Measurements from ENCODE around the gene CXorf58.

- no peak for TF ChIP-seq EP300 (IDR thresholded peaks at IDR 0.05)
- TF ChIP-seq RAD21 (conservative IDR thresholded peaks at IDR 0.05 in 1 of 2, IDR thresholded peaks at IDR 0.05 in 1 of 2) = no peak
- TF ChIP-seq POLR2A (IDR thresholded peaks at IDR 0.05; ENCODE audit: low read length) = no peak
- TF ChIP-seq MAX (IDR thresholded peaks at IDR 0.05) = no peak
- TF ChIP-seq ESRRA (IDR thresholded peaks at IDR 0.05; ENCODE audit: borderline replicate concordance, low read length) = no peak
- TF ChIP-seq CTCF (IDR thresholded peaks at IDR 0.05) = no peak
- TF ChIP-seq CHD2 (IDR thresholded peaks at IDR 0.05; ENCODE audit: low read length, partially characterized antibody) = no peak
- TF ChIP-seq RNF2 (IDR thresholded peaks at IDR 0.05; ENCODE audit: borderline replicate concordance, low read depth) = no peak
- TF ChIP-seq SREBF2 (IDR thresholded peaks at IDR 0.05) = no peak
- TF ChIP-seq USF2 (IDR thresholded peaks at IDR 0.05) = no peak
- TF ChIP-seq HDAC2 (IDR thresholded peaks at IDR 0.05) = no peak
Measured at GRCh38 chrX:23980011-23980441, 72.2 kb downstream of the CXorf58 start.

Measured in A549 (cell line).